Karpas-422 (cell line): ENCODE results near the gene MYL10. TPM values are rescaled to one million over a fixed set of nuclear protein-coding genes. Genes with fewer than 3 reads are reported as not detected.

Experiments
- DNase-seq: peaks from one replicate; pipeline ENCODE4 v3.0.0-alpha.2; 2015
- H2AFZ ChIP-seq: fragments of 200-600 bp; sonication (generic); 2 replicates; pipeline ENCODE4 v1.6.1; 2014; ENCODE audit warnings: antibody characterized with exemption, low read length, mixed read lengths
- H3K27ac ChIP-seq: fragments of 200-600 bp; sonication (generic); 2 replicates; pipeline ENCODE4 v1.5.1; 2014; ENCODE audit warnings: mild to moderate bottlenecking, low read length, moderate library complexity
- H3K27me3 ChIP-seq: fragments of 200-600 bp; sonication (generic); 2 replicates; pipeline ENCODE4 v1.6.1; 2014; ENCODE audit warnings: low read length, mixed read lengths
- H3K36me3 ChIP-seq: fragments of 200-600 bp; sonication (generic); 2 replicates; pipeline ENCODE4 v1.6.1; 2014; ENCODE audit warnings: low read length, mixed read lengths; ENCODE audit not compliant: insufficient read depth
- H3K4me1 ChIP-seq: fragments of 200-600 bp; sonication (generic); 2 replicates; pipeline ENCODE4 v1.6.1; 2014; ENCODE audit warnings: mild to moderate bottlenecking, low read length, mixed read lengths
- H3K4me2 ChIP-seq: fragments of 200-600 bp; sonication (generic); 2 replicates; pipeline ENCODE4 v1.6.1; 2014; ENCODE audit warnings: low read length, low read depth, mild to moderate bottlenecking; ENCODE audit not compliant: poor library complexity, severe bottlenecking
- H3K4me3 ChIP-seq: fragments of 200-600 bp; sonication (generic); 2 replicates; pipeline ENCODE4 v1.5.1; 2014; ENCODE audit warnings: mild to moderate bottlenecking, antibody characterized with exemption, low read length, mixed read lengths
- H3K79me2 ChIP-seq: fragments of 200-600 bp; sonication (generic); 2 replicates; pipeline ENCODE4 v1.6.1; 2014; ENCODE audit warnings: mild to moderate bottlenecking, low read length, mixed read lengths
- H3K9ac ChIP-seq: fragments of 200-600 bp; sonication (generic); 2 replicates; pipeline ENCODE4 v1.6.0; 2014; ENCODE audit warnings: low read length
- H3K9me2 ChIP-seq: fragments of 200-600 bp; sonication (generic), shearing (Covaris generic); replicated peaks from 2 replicates; pipeline ENCODE4 v1.6.0; 2014; ENCODE audit warnings: mild to moderate bottlenecking, low read length, moderate library complexity; ENCODE audit not compliant: insufficient read depth
- H3K9me3 ChIP-seq: fragments of 300-700, 200-600 bp; sonication (generic); 2 replicates; pipeline ENCODE4 v1.6.1; 2014; ENCODE audit warnings: low read length, mixed read lengths
- H4K20me1 ChIP-seq: fragments of 200-600 bp; sonication (generic); 2 replicates; pipeline ENCODE4 v1.6.1; 2014; ENCODE audit warnings: mild to moderate bottlenecking, antibody characterized with exemption, low read length, low read depth; ENCODE audit not compliant: insufficient read depth
- total RNA-seq: library from RNA; depleted of rRNA; stranded (reverse); fragments of >200 nt; shearing (Covaris generic); gene quantifications from 2 replicates; pipeline ENCODE4 v1.2.3, GENCODE V29; 2014; ENCODE audit warnings: low replicate concordance

The MYL10 gene
- total RNA-seq, 1 experiment from 2014 or later: not detected

GRCh38 chr7:101622609-101623173 lies 6.4 kb downstream of the MYL10 start:
- Histone ChIP-seq H3K79me2 (no peaks in the 10 kb centered on the region), H3K9me2 (no peaks in the 10 kb centered on the region), H3K27me3 (no peaks in the 10 kb centered on the region), H3K4me2 (no peak overlapping the region), H3K36me3 (no peaks in the 10 kb centered on the region), H3K9me3 (no peaks in the 10 kb centered on the region), H4K20me1 (no peaks in the 10 kb centered on the region), H3K9ac (no peak overlapping the region), H3K4me1 (peaks cover 8% of the 10 kb centered on the region; the same call in 1 of the 2 replicates), H3K4me3 (no peak overlapping the region), H2AFZ (no peak overlapping the region), H3K27ac (no peak overlapping the region)
- no peak for DNase-seq

- Histone ChIP-seq H3K27ac (no peak overlapping the region), H3K79me2 (no peaks in the 10 kb centered on the region), H3K9ac (no peak overlapping the region), H2AFZ (no peak overlapping the region), H3K4me2 (no peak overlapping the region), H3K9me3 (no peaks in the 10 kb centered on the region), H3K27me3 (no peaks in the 10 kb centered on the region), H3K36me3 (no peaks in the 10 kb centered on the region), H3K9me2 (no peaks in the 10 kb centered on the region), H3K4me3 (no peak overlapping the region), H4K20me1 (no peaks in the 10 kb centered on the region), H3K4me1 (peaks cover 6% of the 10 kb centered on the region; the same call in 1 of the 2 replicates)
- DNase-seq: no peak
Observed at GRCh38 chr7:101620991-101621390, 8.1 kb downstream of the MYL10 start.

GRCh38 chr7:101620395-101620794 lies 8.7 kb downstream of the MYL10 start:
- H3K36me3 ChIP-seq: no peaks in the 10 kb centered on the region
- H3K27me3 ChIP-seq: no peaks in the 10 kb centered on the region
- DNase-seq: no peak
- no peaks in the 10 kb centered on the region for H4K20me1 ChIP-seq
- peaks cover under 1% of the 10 kb centered on the region; the same call in 1 of the 2 replicates for H3K4me1 ChIP-seq
- no peak overlapping the region for H2AFZ ChIP-seq
- H3K9ac ChIP-seq: no peak overlapping the region
- no peaks in the 10 kb centered on the region for H3K9me3 ChIP-seq
- H3K4me2 ChIP-seq: no peak overlapping the region
- no peak overlapping the region for H3K27ac ChIP-seq
- H3K79me2 ChIP-seq: no peaks in the 10 kb centered on the region
- H3K4me3 ChIP-seq: no peak overlapping the region
- H3K9me2 ChIP-seq: no peaks in the 10 kb centered on the region

- Histone ChIP-seq H3K36me3 (no peaks in the 10 kb centered on the region), H3K79me2 (no peaks in the 10 kb centered on the region), H3K27me3 (no peaks in the 10 kb centered on the region), H3K27ac (no peak overlapping the region), H3K4me2 (no peak overlapping the region), H4K20me1 (no peaks in the 10 kb centered on the region), H2AFZ (no peak overlapping the region), H3K4me3 (no peak overlapping the region), H3K9me2 (no peaks in the 10 kb centered on the region), H3K9ac (no peak overlapping the region), H3K4me1 (no peaks in the 10 kb centered on the region), H3K9me3 (no peaks in the 10 kb centered on the region)
- no peak for DNase-seq
Observed at GRCh38 chr7:101618916-101619315, 10.2 kb downstream of the MYL10 start.

- Histone ChIP-seq H3K79me2 (no peaks in the 10 kb centered on the region), H3K27ac (no peak overlapping the region), H3K36me3 (no peaks in the 10 kb centered on the region), H3K4me2 (no peak overlapping the region), H3K9ac (no peak overlapping the region), H3K4me1 (no peaks in the 10 kb centered on the region), H3K27me3 (no peaks in the 10 kb centered on the region), H3K9me2 (no peaks in the 10 kb centered on the region), H4K20me1 (no peaks in the 10 kb centered on the region), H3K4me3 (no peak overlapping the region), H3K9me3 (no peaks in the 10 kb centered on the region), H2AFZ (no peak overlapping the region)
- no peak for DNase-seq
Observed at GRCh38 chr7:101618207-101618839, 10.8 kb downstream of the MYL10 start.

- DNase-seq: no peak
- Histone ChIP-seq H3K36me3 (no peaks in the 10 kb centered on the region), H3K27me3 (no peaks in the 10 kb centered on the region), H3K4me1 (no peaks in the 10 kb centered on the region), H3K9me3 (no peaks in the 10 kb centered on the region), H4K20me1 (no peaks in the 10 kb centered on the region), H3K4me2 (no peak overlapping the region), H3K9me2 (no peaks in the 10 kb centered on the region), H3K4me3 (no peak overlapping the region), H2AFZ (no peak overlapping the region), H3K9ac (no peak overlapping the region), H3K27ac (no peak overlapping the region), H3K79me2 (no peaks in the 10 kb centered on the region)
Observed at GRCh38 chr7:101617451-101618206, 11.5 kb downstream of the MYL10 start.

- no peak for DNase-seq
- Histone ChIP-seq H3K27me3 (no peaks in the 10 kb centered on the region), H3K4me1 (no peaks in the 10 kb centered on the region), H4K20me1 (no peaks in the 10 kb centered on the region), H3K9ac (no peak overlapping the region), H3K4me2 (no peak overlapping the region), H3K27ac (no peak overlapping the region), H3K79me2 (no peaks in the 10 kb centered on the region), H2AFZ (no peak overlapping the region), H3K9me2 (no peaks in the 10 kb centered on the region), H3K4me3 (no peak overlapping the region), H3K9me3 (no peaks in the 10 kb centered on the region), H3K36me3 (no peaks in the 10 kb centered on the region)
Observed at GRCh38 chr7:101615446-101615845, 13.7 kb downstream of the MYL10 start.

- H3K4me3 ChIP-seq: no peak overlapping the region
- no peaks in the 10 kb centered on the region for H3K9me3 ChIP-seq
- H3K4me1 ChIP-seq: no peaks in the 10 kb centered on the region; the same call in 1 of the 2 replicates
- no peaks in the 10 kb centered on the region for H3K36me3 ChIP-seq
- DNase-seq: no peak
- no peaks in the 10 kb centered on the region for H3K79me2 ChIP-seq
- H3K27me3 ChIP-seq: no peaks in the 10 kb centered on the region
- H3K27ac ChIP-seq: no peak overlapping the region
- no peaks in the 10 kb centered on the region for H4K20me1 ChIP-seq
- no peak overlapping the region for H2AFZ ChIP-seq
- H3K9ac ChIP-seq: no peak overlapping the region
- no peaks in the 10 kb centered on the region for H3K9me2 ChIP-seq
- H3K4me2 ChIP-seq: no peak overlapping the region
Observed at GRCh38 chr7:101614939-101615302, 14.2 kb downstream of the MYL10 start.
